Suppressor macrophage treated with lipopolysaccharide for 1 hour (primary cell): ENCODE data around the gene KRT34.
"Not testable (repeated sequence)": the region's sequence is repeated elsewhere in the genome, so short reads cannot be mapped to it uniquely, and the experiment has no call there.

Source experiments
- DNase-seq, 3 donors: peaks; one replicate each; pipeline ENCODE4 v3.0.0-alpha.2; 2020 to 2022

KRT34 gene

GRCh38 chr17:41381943-41382342 is at the start of gene KRT34:
KRT34 (minus strand) TSS chr17:41382306; CDS start chr17:41382246, 60 bp downstream.
- not testable (repeated sequence) for DNase-seq

GRCh38 chr17:41430376-41430775 is 48.3 kb upstream of the KRT34 start:
- not testable (repeated sequence) for DNase-seq

GRCh38 chr17:41429667-41430066 is 47.6 kb upstream of the KRT34 start:
- no peak for DNase-seq

DNA sequence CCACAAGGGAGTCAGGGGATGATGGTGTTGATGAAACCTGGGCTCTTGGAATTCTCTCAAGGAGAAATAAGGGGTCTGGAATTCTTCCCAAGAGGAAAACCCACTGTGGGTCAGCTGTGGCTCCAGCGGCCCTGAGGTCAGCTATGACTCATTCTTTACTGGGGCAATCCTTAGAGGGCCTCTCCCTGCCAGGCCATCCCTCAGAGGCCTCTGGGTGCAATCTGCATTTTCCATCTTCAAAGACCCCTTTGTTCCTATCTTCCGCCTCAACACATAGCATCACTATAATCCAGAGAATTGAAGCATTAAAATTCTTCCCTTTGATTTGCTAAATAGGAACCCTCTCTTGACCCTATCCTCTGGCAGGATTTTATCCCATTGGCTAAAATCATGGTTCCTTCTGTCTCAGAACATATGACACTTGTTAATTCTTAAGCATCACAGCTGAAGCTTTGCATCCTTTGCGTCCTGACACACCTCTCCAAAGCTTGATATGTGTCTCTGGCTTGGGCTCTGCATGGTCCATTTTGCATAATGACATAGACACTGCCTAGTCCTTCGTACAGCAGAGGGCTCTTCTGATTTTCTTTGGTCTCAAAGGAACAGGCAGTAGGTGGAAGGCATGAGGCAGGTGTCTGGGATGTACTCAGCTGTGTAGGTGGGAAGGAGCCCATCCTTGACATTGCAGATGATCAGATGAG is 46.6 kb upstream of the KRT34 start:
- DNase-seq: peak in 1 of 3 donors; percentile 18

DNA sequence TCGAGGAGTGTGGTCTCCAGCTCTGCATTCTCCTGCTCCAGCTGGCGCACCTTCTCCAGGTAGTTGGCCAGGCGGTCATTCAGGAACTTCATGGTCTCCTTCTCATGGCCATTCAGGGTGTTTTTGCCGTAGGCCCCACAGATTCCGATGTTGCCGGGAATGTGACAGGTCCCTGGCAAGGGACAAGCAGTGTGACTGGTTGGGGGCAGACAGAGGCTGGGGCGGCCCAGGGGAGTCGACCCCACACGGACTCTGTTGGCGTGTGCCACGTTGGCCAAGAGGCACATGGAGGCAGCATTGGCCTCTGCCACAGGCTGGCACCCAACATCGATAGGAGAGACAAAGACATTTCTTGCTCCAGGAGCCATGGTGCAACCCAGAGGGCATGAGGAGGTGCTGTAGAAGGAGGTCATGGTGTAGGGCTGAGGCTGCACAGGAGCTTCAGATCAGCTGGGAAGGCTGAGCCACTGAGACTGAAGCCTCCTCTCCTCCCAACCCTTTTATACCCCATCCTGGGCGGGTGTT is 42.1 kb upstream of the KRT34 start, which contains the start of gene KRT37:
TSS of gene KRT37 (minus strand) at position 475 of the 525 bp plus-strand sequence. CDS start at position 413, 62 bp downstream.
- no peak for DNase-seq

DNA sequence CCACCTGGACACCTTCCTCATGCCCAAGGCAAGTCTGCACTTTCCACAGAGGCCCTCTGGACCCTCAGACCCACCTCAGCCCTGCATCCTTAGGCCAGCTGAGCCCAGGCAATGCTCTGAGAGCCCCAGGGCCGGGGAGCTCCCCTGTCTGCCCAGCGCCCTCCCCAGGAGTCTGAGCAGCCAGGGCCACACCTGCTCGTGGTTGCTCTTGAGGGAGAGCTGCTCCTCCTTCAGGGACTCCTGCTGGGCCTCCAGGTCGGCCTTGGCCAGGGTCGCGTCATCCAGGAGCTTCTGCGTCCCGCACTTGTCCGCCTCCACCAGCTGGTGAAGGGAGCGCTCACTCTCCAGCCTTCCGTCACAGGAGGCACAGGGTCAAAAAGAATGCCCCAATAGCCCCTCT is 40.5 kb upstream of the KRT34 start:
- not testable (repeated sequence) for DNase-seq

- no peak for DNase-seq
These were observed 39.5 kb upstream of the KRT34 start for GRCh38 chr17:41421617-41422016.

GRCh38 chr17:41421116-41421515 is 39.0 kb upstream of the KRT34 start:
- no peak for DNase-seq

- DNase-seq: no peak
These were observed 38.0 kb upstream of the KRT34 start for GRCh38 chr17:41420134-41420533.

GRCh38 chr17:41419716-41420115 is 37.6 kb upstream of the KRT34 start:
- no peak for DNase-seq

GRCh38 chr17:41418116-41418860 is 36.2 kb upstream of the KRT34 start:
- no peak for DNase-seq

- DNase-seq: peak in 2 of 3 donors; percentile 17
These were observed 35.5 kb upstream of the KRT34 start for GRCh38 chr17:41417576-41418015.

DNA sequence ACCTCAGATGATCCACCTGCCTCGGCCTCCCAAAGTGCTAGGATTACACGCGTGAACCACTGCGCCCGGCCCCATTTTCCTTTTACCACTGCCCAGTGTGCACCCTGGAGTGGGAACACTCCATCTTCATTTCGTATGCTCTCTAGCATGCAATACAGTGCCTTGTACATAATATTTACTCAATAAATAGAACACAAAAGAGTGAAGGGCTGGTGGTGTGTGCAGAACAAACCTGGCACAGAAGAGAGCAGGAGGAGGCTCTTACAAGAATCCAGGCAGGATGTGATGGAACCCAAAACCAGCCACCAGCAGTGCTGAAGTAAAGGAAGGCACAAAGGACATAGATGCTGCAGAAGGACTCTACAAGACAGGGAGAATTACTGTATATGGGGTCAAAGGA is 35.0 kb upstream of the KRT34 start:
- DNase-seq: no peak

- no peak for DNase-seq
These were observed 34.4 kb upstream of the KRT34 start for GRCh38 chr17:41416479-41416878.

DNA sequence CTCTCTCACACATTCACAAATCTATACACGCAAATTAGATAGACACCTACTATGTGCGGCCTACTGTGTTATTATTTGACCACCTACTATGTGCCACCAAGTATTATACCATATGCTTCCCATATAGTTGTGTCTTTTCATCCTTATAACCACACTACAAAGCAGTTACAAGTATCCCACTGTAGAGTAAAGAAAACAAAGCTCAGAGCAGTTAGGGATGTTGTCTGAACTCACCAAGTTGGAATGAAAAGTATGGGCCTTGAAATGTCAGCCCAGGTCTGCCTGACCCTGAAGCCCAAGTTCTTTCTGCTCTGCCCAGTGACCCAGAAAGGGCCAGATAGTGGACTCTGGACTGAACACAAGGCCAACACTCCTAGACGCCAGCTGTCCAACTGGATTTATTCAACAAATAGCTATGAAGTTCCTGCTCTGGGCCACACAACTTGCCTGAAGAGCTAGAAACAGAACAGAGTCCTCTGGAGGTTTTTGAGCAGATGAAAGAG is 33.8 kb upstream of the KRT34 start:
- no peak for DNase-seq

- DNase-seq: no peak
These were observed 33.3 kb upstream of the KRT34 start for GRCh38 chr17:41415411-41415810.

- no peak for DNase-seq
These were observed 31.9 kb upstream of the KRT34 start for GRCh38 chr17:41413982-41414381.

DNA sequence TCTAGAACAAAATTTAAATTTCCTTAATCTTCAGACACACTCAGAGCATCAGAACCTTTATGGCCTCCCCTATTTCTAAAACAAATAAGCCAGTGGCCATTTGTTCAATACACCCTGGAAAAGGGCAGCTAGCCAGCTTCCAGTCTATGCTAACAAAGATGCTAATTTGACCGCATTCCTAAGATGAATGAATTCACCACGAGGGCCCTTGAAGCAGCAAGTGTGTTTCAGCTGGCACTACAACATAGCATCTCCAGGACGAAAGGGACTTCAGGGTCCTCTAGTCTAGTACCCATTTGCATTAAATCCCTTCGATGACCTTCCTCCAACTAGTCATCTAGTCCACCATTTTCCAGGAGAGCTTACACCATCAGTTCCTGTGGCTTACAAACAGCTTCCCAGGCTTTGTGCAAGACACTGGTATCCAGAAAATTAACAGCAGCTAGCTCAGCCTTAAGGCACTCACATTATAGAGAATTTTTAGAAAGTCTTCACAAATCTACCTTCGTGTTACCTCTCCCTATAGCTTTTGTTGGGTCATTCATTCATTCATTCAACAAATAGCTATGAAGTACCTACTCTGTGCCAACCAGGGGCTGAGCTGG is 31.3 kb upstream of the KRT34 start:
- no peak for DNase-seq

DNA sequence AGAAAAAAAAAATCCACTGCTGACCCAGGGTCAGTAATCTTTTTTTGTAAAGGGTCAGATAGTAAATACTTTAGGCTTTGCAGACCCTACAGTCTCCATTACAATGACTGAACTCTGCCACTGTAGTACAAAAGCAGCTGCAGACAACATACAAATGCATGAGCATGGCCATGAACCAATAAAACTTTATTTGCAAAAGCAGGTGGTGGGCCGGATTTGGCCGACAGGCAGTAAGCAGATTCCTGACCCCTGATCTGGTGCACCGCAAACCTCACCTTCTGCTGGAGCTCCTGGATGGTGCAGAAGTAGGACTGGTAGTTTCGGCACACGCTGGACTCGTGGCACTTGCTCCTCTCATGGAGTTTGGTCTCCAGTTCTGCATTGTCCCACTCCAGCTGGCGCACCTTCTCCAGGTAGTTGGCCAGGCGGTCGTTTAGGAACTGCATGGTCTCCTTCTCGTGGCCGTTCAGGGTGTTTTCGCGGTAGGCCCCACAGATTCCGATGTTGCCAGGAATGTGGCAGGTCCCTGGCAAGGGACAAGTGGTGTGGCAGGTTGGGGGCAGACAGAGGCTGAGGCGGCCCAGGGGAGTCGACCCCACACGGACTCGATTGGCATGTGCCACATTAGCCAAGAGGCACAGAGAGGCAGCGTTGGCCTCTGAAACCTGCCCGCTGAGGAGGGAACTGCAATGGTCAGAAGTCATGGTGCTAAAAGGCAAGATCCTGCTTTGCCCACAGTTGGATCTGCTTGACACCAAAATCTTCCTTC is 29.1 kb upstream of the KRT34 start:
- DNase-seq: no peak

GRCh38 chr17:41407226-41407625 is 25.1 kb upstream of the KRT34 start:
- DNase-seq: no peak

DNA sequence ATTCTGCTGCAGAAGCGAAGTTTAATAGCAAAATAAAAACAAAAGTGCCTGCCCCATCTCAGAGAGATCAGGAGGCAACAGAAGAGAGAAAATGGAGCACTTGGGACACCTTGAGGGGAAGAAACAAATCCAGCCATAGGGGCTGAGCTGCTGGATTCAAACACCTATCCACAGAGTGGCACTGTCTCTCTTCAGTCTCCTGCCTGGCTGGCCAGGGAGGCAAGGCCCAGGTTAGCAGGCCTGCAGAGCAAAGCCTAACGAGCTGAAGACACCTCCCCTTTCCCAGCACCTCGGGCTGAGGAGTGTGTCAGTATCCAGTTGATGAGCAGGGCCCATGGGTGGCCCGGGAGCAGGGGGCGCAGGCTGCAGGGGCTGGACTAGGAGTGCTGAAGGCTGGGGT is 24.1 kb upstream of the KRT34 start:
- DNase-seq: no peak

DNA sequence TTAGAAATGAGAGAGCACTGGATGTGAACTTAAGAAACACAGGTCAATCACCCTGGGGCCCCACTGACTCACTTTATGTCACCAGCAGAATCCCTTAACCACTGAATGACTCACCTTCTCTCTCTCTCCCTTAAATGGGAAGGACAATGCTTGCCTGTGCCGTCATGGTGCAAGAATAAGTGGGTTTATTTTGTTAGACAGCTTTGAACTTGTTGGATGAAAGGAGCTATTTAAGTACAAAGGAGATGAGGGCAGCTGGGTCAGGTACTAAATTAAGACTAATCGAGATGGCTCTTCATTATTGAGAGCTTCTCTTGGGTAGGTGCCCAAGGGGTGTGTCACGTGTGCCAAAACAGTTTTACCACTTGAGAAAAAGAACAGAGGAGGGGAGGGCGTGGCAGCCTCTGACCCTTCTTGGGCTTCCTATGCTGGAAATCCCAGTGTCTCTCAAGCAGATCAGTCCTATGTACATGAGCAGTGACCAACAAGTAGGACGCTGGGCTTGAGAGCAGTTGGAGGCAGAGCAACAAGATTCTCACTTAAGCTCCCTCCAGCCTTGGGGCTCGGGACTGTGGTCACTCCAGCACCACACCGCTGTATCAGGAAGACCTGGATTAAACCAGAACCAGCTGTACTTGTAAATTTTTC is 22.0 kb upstream of the KRT34 start:
- peak; percentile 75 to 84 (median 79) for DNase-seq
